ENCODE measurements around the gene HAPLN2.

HAPLN2 gene

GRCh38 chr1:156645056-156645455, 25.8 kb downstream of the HAPLN2 start:
- Histone ChIP-seq H3K4me1 (ENCODE audit: control insufficient read depth in 1 of 2, insufficient read depth in 1 of 2, low read depth in 1 of 2, low read length in 1 of 2) (no peaks in the 10 kb centered on the region), H3K9me3 (no peaks in the 10 kb centered on the region), H3K27me3 (peaks cover 100% of the 10 kb centered on the region), H3K4me3 (ENCODE audit: low read depth in 1 of 2, low read length in 1 of 2) (no peak overlapping the region), H3K27ac (no peak overlapping the region), H3K36me3 (no peaks in the 10 kb centered on the region)
- TF ChIP-seq CTCF (IDR thresholded peaks at IDR 0.05), result no peak

- H3K36me3 ChIP-seq, result no peaks in the 10 kb centered on the region
- H3K27ac ChIP-seq, result no peak overlapping the region
- no peaks in the 10 kb centered on the region for H3K9me3 ChIP-seq
- TF ChIP-seq CTCF (IDR thresholded peaks at IDR 0.05), result no peak
- no peak overlapping the region for H3K4me3 ChIP-seq (ENCODE audit: low read depth in 1 of 2, low read length in 1 of 2)
- no peaks in the 10 kb centered on the region for H3K4me1 ChIP-seq (ENCODE audit: control insufficient read depth in 1 of 2, insufficient read depth in 1 of 2, low read depth in 1 of 2, low read length in 1 of 2)
- H3K27me3 ChIP-seq, result peaks cover 100% of the 10 kb centered on the region
Observed at GRCh38 chr1:156645666-156646065, 26.5 kb downstream of the HAPLN2 start.

- no peaks in the 10 kb centered on the region for H3K36me3 ChIP-seq
- H3K27ac ChIP-seq, result no peak overlapping the region
- TF ChIP-seq CTCF (IDR thresholded peaks at IDR 0.05), result no peak
- peaks cover 100% of the 10 kb centered on the region for H3K27me3 ChIP-seq
- H3K4me3 ChIP-seq (ENCODE audit: low read depth in 1 of 2, low read length in 1 of 2), result no peak overlapping the region
- H3K9me3 ChIP-seq, result no peaks in the 10 kb centered on the region
- no peaks in the 10 kb centered on the region for H3K4me1 ChIP-seq (ENCODE audit: control insufficient read depth in 1 of 2, insufficient read depth in 1 of 2, low read depth in 1 of 2, low read length in 1 of 2)
Observed at GRCh38 chr1:156646738-156647211, 27.6 kb downstream of the HAPLN2 start.

DNA sequence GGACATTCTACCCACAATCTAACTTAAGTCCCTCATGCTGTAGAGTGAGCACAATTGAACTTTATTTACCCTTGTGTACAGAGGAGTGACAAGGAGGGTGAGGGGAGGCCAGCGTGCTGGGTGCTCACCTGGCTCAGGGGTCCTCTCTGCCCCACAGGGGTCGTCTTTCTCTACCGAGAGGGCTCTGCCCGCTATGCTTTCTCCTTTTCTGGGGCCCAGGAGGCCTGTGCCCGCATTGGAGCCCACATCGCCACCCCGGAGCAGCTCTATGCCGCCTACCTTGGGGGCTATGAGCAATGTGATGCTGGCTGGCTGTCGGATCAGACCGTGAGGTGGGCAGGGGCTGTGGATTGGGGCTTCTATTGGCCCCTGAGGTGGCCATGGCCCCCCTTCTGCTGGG, 28.1 kb downstream of the HAPLN2 start:
- H3K36me3 ChIP-seq, result no peaks in the 10 kb centered on the region
- H3K4me1 ChIP-seq (ENCODE audit: control insufficient read depth in 1 of 2, insufficient read depth in 1 of 2, low read depth in 1 of 2, low read length in 1 of 2), result no peaks in the 10 kb centered on the region
- TF ChIP-seq CTCF (IDR thresholded peaks at IDR 0.05), result no peak
- H3K4me3 ChIP-seq (ENCODE audit: low read depth in 1 of 2, low read length in 1 of 2), result no peak overlapping the region
- H3K9me3 ChIP-seq, result no peaks in the 10 kb centered on the region
- peaks cover 100% of the 10 kb centered on the region for H3K27me3 ChIP-seq
- no peak overlapping the region for H3K27ac ChIP-seq

DNA sequence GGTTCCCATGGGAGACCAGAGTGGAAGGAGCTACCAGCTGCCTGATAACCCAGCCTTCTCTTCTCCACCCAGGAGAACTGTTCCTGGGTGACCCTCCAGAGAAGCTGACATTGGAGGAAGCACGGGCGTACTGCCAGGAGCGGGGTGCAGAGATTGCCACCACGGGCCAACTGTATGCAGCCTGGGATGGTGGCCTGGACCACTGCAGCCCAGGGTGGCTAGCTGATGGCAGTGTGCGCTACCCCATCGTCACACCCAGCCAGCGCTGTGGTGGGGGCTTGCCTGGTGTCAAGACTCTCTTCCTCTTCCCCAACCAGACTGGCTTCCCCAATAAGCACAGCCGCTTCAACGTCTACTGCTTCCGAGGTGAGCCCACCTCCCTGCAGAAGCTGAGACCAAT, 29.3 kb downstream of the HAPLN2 start:
- Histone ChIP-seq H3K4me3 (ENCODE audit: low read depth in 1 of 2, low read length in 1 of 2) (no peak overlapping the region), H3K4me1 (ENCODE audit: control insufficient read depth in 1 of 2, insufficient read depth in 1 of 2, low read depth in 1 of 2, low read length in 1 of 2) (no peaks in the 10 kb centered on the region), H3K27me3 (peaks cover 100% of the 10 kb centered on the region), H3K9me3 (no peaks in the 10 kb centered on the region), H3K27ac (no peak overlapping the region), H3K36me3 (no peaks in the 10 kb centered on the region)
- TF ChIP-seq CTCF (IDR thresholded peaks at IDR 0.05), result no peak

DNA sequence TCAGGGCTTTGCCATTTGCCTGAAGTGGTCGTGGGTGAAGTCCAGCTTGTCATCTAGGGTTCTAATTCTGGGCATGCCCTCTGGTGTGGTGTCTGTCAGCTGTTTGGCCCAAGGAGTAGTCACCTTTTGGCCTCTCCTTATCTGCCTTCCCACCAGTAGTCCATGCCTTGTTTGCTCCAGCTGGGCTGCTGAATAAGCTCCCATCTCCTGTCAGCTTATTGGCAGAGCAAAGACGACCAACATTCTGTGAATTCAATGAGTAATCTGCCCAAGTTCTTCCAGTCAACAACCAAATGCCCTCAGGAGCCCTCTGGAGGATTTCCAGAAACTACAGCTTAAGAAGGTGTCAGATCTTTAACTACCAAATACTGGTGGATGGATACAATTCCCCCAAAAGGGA, 29.7 kb downstream of the HAPLN2 start:
- no peaks in the 10 kb centered on the region for H3K9me3 ChIP-seq
- H3K27ac ChIP-seq, result no peak overlapping the region
- TF ChIP-seq CTCF (IDR thresholded peaks at IDR 0.05), result no peak
- H3K4me1 ChIP-seq (ENCODE audit: control insufficient read depth in 1 of 2, insufficient read depth in 1 of 2, low read depth in 1 of 2, low read length in 1 of 2), result no peaks in the 10 kb centered on the region
- no peaks in the 10 kb centered on the region for H3K36me3 ChIP-seq
- H3K4me3 ChIP-seq (ENCODE audit: low read depth in 1 of 2, low read length in 1 of 2), result no peak overlapping the region
- H3K27me3 ChIP-seq, result peaks cover 100% of the 10 kb centered on the region
